Karpas-422 (cell line): Measurements from ENCODE around the gene MARK3. TPM values are rescaled to one million over a fixed set of nuclear protein-coding genes. Genes with fewer than 3 reads are reported as not detected.

ENCODE experiments used
- DNase-seq: peaks from one replicate; pipeline ENCODE4 v3.0.0-alpha.2; 2015
- H2AFZ ChIP-seq: fragments of 200-600 bp; sonication (generic); 2 replicates; pipeline ENCODE4 v1.6.1; 2014; ENCODE audit warnings: antibody characterized with exemption, low read length, mixed read lengths
- H3K27ac ChIP-seq: fragments of 200-600 bp; sonication (generic); 2 replicates; pipeline ENCODE4 v1.5.1; 2014; ENCODE audit warnings: mild to moderate bottlenecking, low read length, moderate library complexity
- H3K27me3 ChIP-seq: fragments of 200-600 bp; sonication (generic); 2 replicates; pipeline ENCODE4 v1.6.1; 2014; ENCODE audit warnings: low read length, mixed read lengths
- H3K36me3 ChIP-seq: fragments of 200-600 bp; sonication (generic); 2 replicates; pipeline ENCODE4 v1.6.1; 2014; ENCODE audit warnings: low read length, mixed read lengths; ENCODE audit not compliant: insufficient read depth
- H3K4me1 ChIP-seq: fragments of 200-600 bp; sonication (generic); 2 replicates; pipeline ENCODE4 v1.6.1; 2014; ENCODE audit warnings: mild to moderate bottlenecking, low read length, mixed read lengths
- H3K4me2 ChIP-seq: fragments of 200-600 bp; sonication (generic); 2 replicates; pipeline ENCODE4 v1.6.1; 2014; ENCODE audit warnings: low read length, low read depth, mild to moderate bottlenecking; ENCODE audit not compliant: poor library complexity, severe bottlenecking
- H3K4me3 ChIP-seq: fragments of 200-600 bp; sonication (generic); 2 replicates; pipeline ENCODE4 v1.5.1; 2014; ENCODE audit warnings: mild to moderate bottlenecking, antibody characterized with exemption, low read length, mixed read lengths
- H3K79me2 ChIP-seq: fragments of 200-600 bp; sonication (generic); 2 replicates; pipeline ENCODE4 v1.6.1; 2014; ENCODE audit warnings: mild to moderate bottlenecking, low read length, mixed read lengths
- H3K9ac ChIP-seq: fragments of 200-600 bp; sonication (generic); 2 replicates; pipeline ENCODE4 v1.6.0; 2014; ENCODE audit warnings: low read length
- H3K9me2 ChIP-seq: fragments of 200-600 bp; sonication (generic), shearing (Covaris generic); replicated peaks from 2 replicates; pipeline ENCODE4 v1.6.0; 2014; ENCODE audit warnings: mild to moderate bottlenecking, low read length, moderate library complexity; ENCODE audit not compliant: insufficient read depth
- H3K9me3 ChIP-seq: fragments of 300-700, 200-600 bp; sonication (generic); 2 replicates; pipeline ENCODE4 v1.6.1; 2014; ENCODE audit warnings: low read length, mixed read lengths
- H4K20me1 ChIP-seq: fragments of 200-600 bp; sonication (generic); 2 replicates; pipeline ENCODE4 v1.6.1; 2014; ENCODE audit warnings: mild to moderate bottlenecking, antibody characterized with exemption, low read length, low read depth; ENCODE audit not compliant: insufficient read depth
- total RNA-seq: library from RNA; depleted of rRNA; stranded (reverse); fragments of >200 nt; shearing (Covaris generic); gene quantifications from 2 replicates; pipeline ENCODE4 v1.2.3, GENCODE V29; 2014; ENCODE audit warnings: low replicate concordance

The MARK3 gene
- total RNA-seq, 1 experiment from 2014 or later, result 113 TPM

GRCh38 chr14:103343905-103344797, 41.1 kb upstream of the MARK3 start:
- peaks cover 37% of the 10 kb centered on the region for H4K20me1 ChIP-seq
- H3K4me1 ChIP-seq, result peaks cover 8% of the 10 kb centered on the region; the same call in 1 of the 2 replicates
- H3K9ac ChIP-seq, result no peak overlapping the region
- no peaks in the 10 kb centered on the region for H3K27me3 ChIP-seq
- H3K27ac ChIP-seq, result no peak overlapping the region
- no peaks in the 10 kb centered on the region for H3K9me3 ChIP-seq
- no peak overlapping the region for H3K4me3 ChIP-seq
- no peaks in the 10 kb centered on the region for H3K9me2 ChIP-seq
- no peak overlapping the region for H3K4me2 ChIP-seq
- H3K36me3 ChIP-seq, result peaks cover 51% of the 10 kb centered on the region
- DNase-seq, result peak; percentile 56
- no peaks in the 10 kb centered on the region for H3K79me2 ChIP-seq
- no peak overlapping the region for H2AFZ ChIP-seq

- H3K27ac ChIP-seq, result no peak overlapping the region
- H3K4me2 ChIP-seq, result no peak overlapping the region
- no peaks in the 10 kb centered on the region for H3K9me2 ChIP-seq
Observed at GRCh38 chr14:103346286-103346685, 38.9 kb upstream of the MARK3 start.

GRCh38 chr14:103347091-103347815, 38.0 kb upstream of the MARK3 start:
- H3K4me2 ChIP-seq, result no peak overlapping the region

More at GRCh38 chr14:103346286-103346685, 38.9 kb upstream of the MARK3 start:
- no peaks in the 10 kb centered on the region for H3K27me3 ChIP-seq
- no peaks in the 10 kb centered on the region for H3K4me1 ChIP-seq
- H4K20me1 ChIP-seq, result peaks cover 24% of the 10 kb centered on the region; the same call in 1 of the 2 replicates
- peak; percentile 73 for DNase-seq
- H2AFZ ChIP-seq, result no peak overlapping the region
- H3K9me3 ChIP-seq, result no peaks in the 10 kb centered on the region
- H3K79me2 ChIP-seq, result no peaks in the 10 kb centered on the region
- no peak overlapping the region for H3K9ac ChIP-seq
- H3K4me3 ChIP-seq, result no peak overlapping the region
- peaks cover 30% of the 10 kb centered on the region for H3K36me3 ChIP-seq

GRCh38 chr14:103348154-103348553, 37.1 kb upstream of the MARK3 start:
- H3K9me2 ChIP-seq, result no peaks in the 10 kb centered on the region
- no peaks in the 10 kb centered on the region for H3K79me2 ChIP-seq
- DNase-seq, result no peak
- H2AFZ ChIP-seq, result no peak overlapping the region
- peaks cover 11% of the 10 kb centered on the region; the same call in 1 of the 2 replicates for H3K36me3 ChIP-seq
- H3K9me3 ChIP-seq, result no peaks in the 10 kb centered on the region
- H3K4me3 ChIP-seq, result no peak overlapping the region
- no peaks in the 10 kb centered on the region for H3K4me1 ChIP-seq
- H3K27ac ChIP-seq, result no peak overlapping the region
- H4K20me1 ChIP-seq, result peaks cover 7% of the 10 kb centered on the region; the same call in 1 of the 2 replicates
- H3K9ac ChIP-seq, result no peak overlapping the region
- H3K4me2 ChIP-seq, result no peak overlapping the region
- no peaks in the 10 kb centered on the region for H3K27me3 ChIP-seq

More at GRCh38 chr14:103347091-103347815, 38.0 kb upstream of the MARK3 start:
- Histone ChIP-seq H3K27me3 (no peaks in the 10 kb centered on the region), H3K36me3 (peaks cover 20% of the 10 kb centered on the region), H3K4me1 (no peaks in the 10 kb centered on the region), H3K9ac (no peak overlapping the region), H3K79me2 (no peaks in the 10 kb centered on the region), H3K27ac (no peak overlapping the region), H3K9me2 (no peaks in the 10 kb centered on the region), H3K9me3 (no peaks in the 10 kb centered on the region), H2AFZ (no peak overlapping the region), H3K4me3 (no peak overlapping the region), H4K20me1 (peaks cover 15% of the 10 kb centered on the region; the same call in 1 of the 2 replicates)
- peak; percentile 50 for DNase-seq

- Histone ChIP-seq H3K4me3 (no peak overlapping the region), H3K27me3 (no peaks in the 10 kb centered on the region)
- no peak for DNase-seq
Observed at GRCh38 chr14:103349982-103350381, 35.2 kb upstream of the MARK3 start.

GRCh38 chr14:103353362-103353761, 31.9 kb upstream of the MARK3 start:
- Histone ChIP-seq H3K9me2 (no peaks in the 10 kb centered on the region), H4K20me1 (no peaks in the 10 kb centered on the region), H3K27me3 (no peaks in the 10 kb centered on the region), H3K4me2 (no peak overlapping the region), H3K4me1 (peaks cover 11% of the 10 kb centered on the region), H3K9me3 (no peaks in the 10 kb centered on the region), H3K9ac (no peak overlapping the region), H3K36me3 (no peaks in the 10 kb centered on the region), H3K27ac (no peak overlapping the region), H3K4me3 (no peak overlapping the region), H3K79me2 (no peaks in the 10 kb centered on the region), H2AFZ (no peak overlapping the region)
- no peak for DNase-seq

More at GRCh38 chr14:103349982-103350381, 35.2 kb upstream of the MARK3 start:
- H3K27ac ChIP-seq, result no peak overlapping the region
- H2AFZ ChIP-seq, result no peak overlapping the region
- H3K9me2 ChIP-seq, result no peaks in the 10 kb centered on the region
- H3K4me1 ChIP-seq, result no peaks in the 10 kb centered on the region
- no peaks in the 10 kb centered on the region for H3K36me3 ChIP-seq
- no peak overlapping the region for H3K4me2 ChIP-seq
- no peaks in the 10 kb centered on the region for H4K20me1 ChIP-seq
- no peaks in the 10 kb centered on the region for H3K9me3 ChIP-seq
- no peak overlapping the region for H3K9ac ChIP-seq
- no peaks in the 10 kb centered on the region for H3K79me2 ChIP-seq

GRCh38 chr14:103354141-103354540, 31.1 kb upstream of the MARK3 start:
- Histone ChIP-seq H3K9me2 (no peaks in the 10 kb centered on the region), H4K20me1 (no peaks in the 10 kb centered on the region), H2AFZ (no peak overlapping the region), H3K4me2 (no peak overlapping the region), H3K9me3 (no peaks in the 10 kb centered on the region), H3K79me2 (no peaks in the 10 kb centered on the region), H3K4me3 (no peak overlapping the region), H3K27me3 (no peaks in the 10 kb centered on the region), H3K4me1 (peaks cover 16% of the 10 kb centered on the region), H3K27ac (no peak overlapping the region), H3K9ac (no peak overlapping the region), H3K36me3 (no peaks in the 10 kb centered on the region)
- no peak for DNase-seq
